DOHH2 (cell line): ENCODE data around the gene CLCN7.
A peak's percentile ranks its signal among the peaks of the same experiment; 100 is the strongest.

Source experiments
- H3F3A ChIP-seq: fragments of 200-600 bp; sonication (generic), shearing (Covaris generic); 2 replicates; pipeline ENCODE4 v1.6.0; 2016; ENCODE audit warnings: antibody characterized with exemption, mild to moderate bottlenecking; ENCODE audit not compliant: control insufficient read depth, insufficient read depth
- H3K27ac ChIP-seq: fragments of 200-600 bp; sonication (generic); 2 replicates; pipeline ENCODE4 v1.5.1; 2014; ENCODE audit warnings: low read depth, mild to moderate bottlenecking, low read length, moderate library complexity
- H3K27me3 ChIP-seq: fragments of 200-600 bp; sonication (generic); 2 replicates; pipeline ENCODE4 v1.6.1; 2014; ENCODE audit warnings: mild to moderate bottlenecking, low read length, mixed read lengths; ENCODE audit not compliant: control insufficient read depth
- H3K36me3 ChIP-seq: fragments of 200-600 bp; sonication (generic); 2 replicates; pipeline ENCODE4 v1.6.1; 2014; ENCODE audit warnings: mild to moderate bottlenecking, low read length, moderate library complexity, mixed read lengths; ENCODE audit not compliant: control insufficient read depth
- H3K4me1 ChIP-seq: fragments of 200-600 bp; sonication (generic); 2 replicates; pipeline ENCODE4 v1.6.1; 2014; ENCODE audit warnings: mild to moderate bottlenecking, low read length, mixed read lengths; ENCODE audit not compliant: control insufficient read depth
- H3K4me2 ChIP-seq: fragments of 200-600 bp; sonication (generic); 2 replicates; pipeline ENCODE4 v1.6.0; 2014; ENCODE audit warnings: mild to moderate bottlenecking, low read length, moderate library complexity
- H3K4me3 ChIP-seq: fragments of 200-600 bp; sonication (generic); 2 replicates; pipeline ENCODE4 v1.5.1; 2014; ENCODE audit warnings: mild to moderate bottlenecking, low read length, mixed read lengths
- H3K79me2 ChIP-seq: fragments of 200-600 bp; sonication (generic); 2 replicates; pipeline ENCODE4 v1.6.1; 2014; ENCODE audit warnings: mild to moderate bottlenecking, low read length, mixed read lengths; ENCODE audit not compliant: control insufficient read depth
- H3K9me2 ChIP-seq: fragments of 200-600 bp; sonication (generic); replicated peaks from 2 replicates; pipeline ENCODE4 v1.6.1; 2014; ENCODE audit warnings: mild to moderate bottlenecking, low read length, mixed read lengths; ENCODE audit not compliant: control insufficient read depth
- H3K9me3 ChIP-seq: fragments of 200-600 bp; sonication (generic); 2 replicates; pipeline ENCODE4 v1.6.1; 2014; ENCODE audit warnings: antibody characterized with exemption, low read length, mixed read lengths; ENCODE audit not compliant: control insufficient read depth, insufficient read depth
- H4K20me1 ChIP-seq: fragments of 200-600 bp; sonication (generic); 2 replicates; pipeline ENCODE4 v1.6.0; 2014; ENCODE audit warnings: low read depth, mild to moderate bottlenecking, antibody characterized with exemption, low read length, moderate library complexity; ENCODE audit not compliant: control insufficient read depth, insufficient read depth
- CTCF ChIP-seq: fragments of 200-600 bp; sonication (generic); IDR thresholded peaks from one replicate; pipeline ENCODE4 v1.5.1; 2014; ENCODE audit warnings: antibody characterized with exemption, mild to moderate bottlenecking, low read depth, low read length; ENCODE audit not compliant: poor library complexity, severe bottlenecking
- EZH2phosphoT487 ChIP-seq: fragments of 200-600 bp; sonication (generic); IDR thresholded peaks from 2 replicates; pipeline ENCODE4 v1.6.1; 2017; ENCODE audit warnings: borderline replicate concordance, mild to moderate bottlenecking, antibody characterized with exemption, low read length, moderate library complexity, mixed read lengths

CLCN7 gene

GRCh38 chr16:1414532-1415260, 60.1 kb downstream of the CLCN7 start, which contains the start of gene UNKL:
Gene UNKL (minus strand): TSS chr16:1414704. CDS start chr16:1414691, 13 bp downstream.
- Histone ChIP-seq H3K79me2 (peaks cover 44% of the 10 kb centered on the region), H4K20me1 (no peaks in the 10 kb centered on the region), H3K4me3 (peak within 1 kb of the TSS; percentile 96), H3K27me3 (no peaks in the 10 kb centered on the region), H3K4me2 (peak within 1 kb of the TSS; percentile 88), H3K27ac (0 out of 2 replicates have a peak within 1 kb of the TSS, but pooled peaks have one; percentile 18), H3K9me2 (no peaks in the 10 kb centered on the region), H3K9me3 (no peaks in the 10 kb centered on the region), H3K4me1 (peaks cover 28% of the 10 kb centered on the region), H3F3A (peaks cover 20% of the 10 kb centered on the region), H3K36me3 (peaks cover 7% of the 10 kb centered on the region)
- no peak for TF ChIP-seq CTCF
- TF ChIP-seq EZH2phosphoT487, result no peak

- H3K36me3 ChIP-seq, result peaks cover 4% of the 10 kb centered on the region; the same call in 1 of the 2 replicates
- no peaks in the 10 kb centered on the region for H3K9me2 ChIP-seq
- H3K27me3 ChIP-seq, result no peaks in the 10 kb centered on the region
- H3K79me2 ChIP-seq, result peaks cover 36% of the 10 kb centered on the region
- H3K4me3 ChIP-seq, result peak overlapping the region; percentile 96
- H3K27ac ChIP-seq, result no peak overlapping the region
- no peaks in the 10 kb centered on the region for H4K20me1 ChIP-seq
- peaks cover 22% of the 10 kb centered on the region for H3K4me1 ChIP-seq
- H3F3A ChIP-seq, result peaks cover 20% of the 10 kb centered on the region
- TF ChIP-seq CTCF (peak; percentile 83), EZH2phosphoT487 (no peak)
- peak overlapping the region; percentile 88 for H3K4me2 ChIP-seq
- H3K9me3 ChIP-seq, result no peaks in the 10 kb centered on the region
Observed at GRCh38 chr16:1413684-1414531, 60.9 kb downstream of the CLCN7 start.

GRCh38 chr16:1412847-1413246, 62.0 kb downstream of the CLCN7 start:
- no peak overlapping the region for H3K4me2 ChIP-seq
- H3K79me2 ChIP-seq, result peaks cover 31% of the 10 kb centered on the region
- H3K27me3 ChIP-seq, result no peaks in the 10 kb centered on the region
- no peak for TF ChIP-seq CTCF
- TF ChIP-seq EZH2phosphoT487, result no peak
- H3F3A ChIP-seq, result peaks cover 20% of the 10 kb centered on the region
- H3K4me1 ChIP-seq, result peaks cover 24% of the 10 kb centered on the region
- no peak overlapping the region for H3K27ac ChIP-seq
- H3K36me3 ChIP-seq, result no peaks in the 10 kb centered on the region
- H3K9me3 ChIP-seq, result no peaks in the 10 kb centered on the region
- H3K9me2 ChIP-seq, result no peaks in the 10 kb centered on the region
- H4K20me1 ChIP-seq, result no peaks in the 10 kb centered on the region
- H3K4me3 ChIP-seq, result no peak overlapping the region
